ENCODE results near the gene EVPLL.
"Not testable (repeated sequence)": the region's sequence is repeated elsewhere in the genome, so short reads cannot be mapped to it uniquely, and the experiment has no call there.

EVPLL gene

DNA sequence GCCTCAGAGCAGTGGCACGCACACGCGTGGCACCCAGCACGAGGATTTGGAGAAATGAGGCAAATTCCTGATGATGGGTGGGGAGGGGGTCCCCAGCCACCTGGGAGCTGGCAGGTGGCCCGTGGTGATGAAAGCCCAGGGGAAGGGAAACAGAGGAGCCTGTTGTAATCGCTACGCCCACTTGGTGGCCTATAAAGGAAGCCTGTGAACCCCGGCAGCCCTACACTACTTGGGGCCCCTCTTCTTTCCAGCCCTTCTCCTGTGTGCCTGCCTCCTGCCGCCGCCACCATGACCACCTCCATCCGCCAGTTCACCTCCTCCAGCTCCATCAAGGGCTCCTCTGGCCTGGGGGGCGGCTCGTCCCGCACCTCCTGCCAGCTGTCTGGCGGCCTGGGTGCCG, 49.1 kb downstream of the EVPLL start:
- not testable (repeated sequence) for DNase-seq

- not testable (repeated sequence) for DNase-seq
Measured at GRCh38 chr17:18432206-18432605, 54.6 kb downstream of the EVPLL start.
